Measurements from ENCODE around the gene OPCML. TPM values are rescaled to one million over a fixed set of nuclear protein-coding genes. Genes with fewer than 3 reads are reported as not detected.

OPCML gene
- total and polyA plus RNA-seq, 2 experiments from 2014 or later, result 1.2 to 4.4 TPM

- Histone ChIP-seq H3K4me3 (no peak overlapping the region), H3K79me2 (replicated peaks; ENCODE audit: insufficient read depth) (no peaks in the 10 kb centered on the region), H2AFZ (no peak overlapping the region), H3K4me2 (no peak overlapping the region), H3K27me3 (ENCODE audit: insufficient read depth) (no peaks in the 10 kb centered on the region), H3K36me3 (ENCODE audit: insufficient read depth) (no peaks in the 10 kb centered on the region), H4K20me1 (replicated peaks; ENCODE audit: insufficient read depth) (no peaks in the 10 kb centered on the region), H3K27ac (ENCODE audit: low read depth) (no peak overlapping the region), H3K4me1 (ENCODE audit: insufficient read depth) (no peaks in the 10 kb centered on the region), H3F3A (replicated peaks; ENCODE audit: low read depth) (no peaks in the 10 kb centered on the region), H3K9me2 (ENCODE audit: insufficient read depth) (peaks cover 4% of the 10 kb centered on the region; the same call in 1 of the 2 replicates)
- H3K4me1 Mint-ChIP-seq, result peaks cover 10% of the 10 kb centered on the region
- no peak overlapping the region for H3K27ac Mint-ChIP-seq
- DNase-seq (ENCODE audit: low spot score) (peak; percentile 30), ATAC-seq (peak; percentile 45; the same call in 2 of the 3 replicates)
- TF ChIP-seq ETS1 (IDR thresholded peaks at IDR 0.05) (no peak), ZNF114 (CRISPR knock-in tag; IDR thresholded peaks at IDR 0.05) (no peak), CTCF (conservative IDR thresholded peaks at IDR 0.05; ENCODE audit: low read depth in 2 of 2) (no peak), EZH2 (IDR thresholded peaks at IDR 0.05; ENCODE audit: low read depth, unreplicated experiment) (no peak), JUNB (IDR thresholded peaks at IDR 0.05; ENCODE audit: unreplicated experiment) (no peak), STAT1 (IDR thresholded peaks at IDR 0.05; ENCODE audit: unreplicated experiment) (no peak), EZH2phosphoT487 (IDR thresholded peaks at IDR 0.05; ENCODE audit: unreplicated experiment) (no peak), NANOG (IDR thresholded peaks at IDR 0.05; ENCODE audit: borderline replicate concordance) (no peak), ZNF331 (CRISPR knock-in tag; IDR thresholded peaks at IDR 0.05; ENCODE audit: low read depth) (no peak), CREB1 (CRISPR knock-in tag; IDR thresholded peaks at IDR 0.05; ENCODE audit: low read depth) (no peak)
- no peaks in the 10 kb centered on the region for H3K9me3 Mint-ChIP-seq
- H3K4me3 Mint-ChIP-seq, result no peak overlapping the region
- H3K27me3 Mint-ChIP-seq (ENCODE audit: insufficient read depth, low read depth, poor library complexity), result no peaks in the 10 kb centered on the region
- no peaks in the 10 kb centered on the region for H3K36me3 Mint-ChIP-seq (ENCODE audit: low read depth)
Measured at GRCh38 chr11:133029107-133029506, 503.2 kb downstream of the OPCML start.

GRCh38 chr11:133026952-133027351 lies 505.3 kb downstream of the OPCML start:
- H3K4me1 Mint-ChIP-seq, result peaks cover 13% of the 10 kb centered on the region
- Histone ChIP-seq H3K4me2 (no peak overlapping the region), H3K9me2 (ENCODE audit: insufficient read depth) (no peaks in the 10 kb centered on the region), H4K20me1 (replicated peaks; ENCODE audit: insufficient read depth) (no peaks in the 10 kb centered on the region), H3K27ac (ENCODE audit: low read depth) (no peak overlapping the region), H2AFZ (no peak overlapping the region), H3K4me1 (ENCODE audit: insufficient read depth) (no peaks in the 10 kb centered on the region), H3K36me3 (ENCODE audit: insufficient read depth) (no peaks in the 10 kb centered on the region), H3K27me3 (ENCODE audit: insufficient read depth) (no peaks in the 10 kb centered on the region), H3F3A (replicated peaks; ENCODE audit: low read depth) (no peaks in the 10 kb centered on the region), H3K79me2 (replicated peaks; ENCODE audit: insufficient read depth) (no peaks in the 10 kb centered on the region), H3K4me3 (no peak overlapping the region)
- no peaks in the 10 kb centered on the region for H3K27me3 Mint-ChIP-seq (ENCODE audit: insufficient read depth, low read depth, poor library complexity)
- no peak overlapping the region for H3K4me3 Mint-ChIP-seq
- no peak for DNase-seq (ENCODE audit: low spot score)
- H3K9me3 Mint-ChIP-seq, result no peaks in the 10 kb centered on the region
- H3K36me3 Mint-ChIP-seq (ENCODE audit: low read depth), result no peaks in the 10 kb centered on the region
- no peak for ATAC-seq
- no peak overlapping the region for H3K27ac Mint-ChIP-seq
- TF ChIP-seq JUNB (IDR thresholded peaks at IDR 0.05; ENCODE audit: unreplicated experiment), result no peak
- no peak for TF ChIP-seq REST (IDR thresholded peaks at IDR 0.05; ENCODE audit: unreplicated experiment)
- TF ChIP-seq EZH2 (IDR thresholded peaks at IDR 0.05; ENCODE audit: low read depth, unreplicated experiment), result no peak
- no peak for TF ChIP-seq ZNF114 (CRISPR knock-in tag; IDR thresholded peaks at IDR 0.05)
- no peak for TF ChIP-seq EZH2phosphoT487 (IDR thresholded peaks at IDR 0.05; ENCODE audit: unreplicated experiment)

Data from GM23338 (cell line).